GM18517 (cell line): ENCODE measurements around the gene PLXNA4.
"Not testable (repeated sequence)": the region's sequence is repeated elsewhere in the genome, so short reads cannot be mapped to it uniquely, and the experiment has no call there.

Source experiments
- ATAC-seq: cut with Tn5 transposase; IDR thresholded peaks from one replicate; pipeline ENCODE4 v1.9.1; 2021; ENCODE audit warnings: mild to moderate bottlenecking, moderate library complexity; ENCODE audit not compliant: unreplicated experiment

PLXNA4 gene, protein sequence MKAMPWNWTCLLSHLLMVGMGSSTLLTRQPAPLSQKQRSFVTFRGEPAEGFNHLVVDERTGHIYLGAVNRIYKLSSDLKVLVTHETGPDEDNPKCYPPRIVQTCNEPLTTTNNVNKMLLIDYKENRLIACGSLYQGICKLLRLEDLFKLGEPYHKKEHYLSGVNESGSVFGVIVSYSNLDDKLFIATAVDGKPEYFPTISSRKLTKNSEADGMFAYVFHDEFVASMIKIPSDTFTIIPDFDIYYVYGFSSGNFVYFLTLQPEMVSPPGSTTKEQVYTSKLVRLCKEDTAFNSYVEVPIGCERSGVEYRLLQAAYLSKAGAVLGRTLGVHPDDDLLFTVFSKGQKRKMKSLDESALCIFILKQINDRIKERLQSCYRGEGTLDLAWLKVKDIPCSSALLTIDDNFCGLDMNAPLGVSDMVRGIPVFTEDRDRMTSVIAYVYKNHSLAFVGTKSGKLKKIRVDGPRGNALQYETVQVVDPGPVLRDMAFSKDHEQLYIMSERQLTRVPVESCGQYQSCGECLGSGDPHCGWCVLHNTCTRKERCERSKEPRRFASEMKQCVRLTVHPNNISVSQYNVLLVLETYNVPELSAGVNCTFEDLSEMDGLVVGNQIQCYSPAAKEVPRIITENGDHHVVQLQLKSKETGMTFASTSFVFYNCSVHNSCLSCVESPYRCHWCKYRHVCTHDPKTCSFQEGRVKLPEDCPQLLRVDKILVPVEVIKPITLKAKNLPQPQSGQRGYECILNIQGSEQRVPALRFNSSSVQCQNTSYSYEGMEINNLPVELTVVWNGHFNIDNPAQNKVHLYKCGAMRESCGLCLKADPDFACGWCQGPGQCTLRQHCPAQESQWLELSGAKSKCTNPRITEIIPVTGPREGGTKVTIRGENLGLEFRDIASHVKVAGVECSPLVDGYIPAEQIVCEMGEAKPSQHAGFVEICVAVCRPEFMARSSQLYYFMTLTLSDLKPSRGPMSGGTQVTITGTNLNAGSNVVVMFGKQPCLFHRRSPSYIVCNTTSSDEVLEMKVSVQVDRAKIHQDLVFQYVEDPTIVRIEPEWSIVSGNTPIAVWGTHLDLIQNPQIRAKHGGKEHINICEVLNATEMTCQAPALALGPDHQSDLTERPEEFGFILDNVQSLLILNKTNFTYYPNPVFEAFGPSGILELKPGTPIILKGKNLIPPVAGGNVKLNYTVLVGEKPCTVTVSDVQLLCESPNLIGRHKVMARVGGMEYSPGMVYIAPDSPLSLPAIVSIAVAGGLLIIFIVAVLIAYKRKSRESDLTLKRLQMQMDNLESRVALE (N-terminal part only)

DNA sequence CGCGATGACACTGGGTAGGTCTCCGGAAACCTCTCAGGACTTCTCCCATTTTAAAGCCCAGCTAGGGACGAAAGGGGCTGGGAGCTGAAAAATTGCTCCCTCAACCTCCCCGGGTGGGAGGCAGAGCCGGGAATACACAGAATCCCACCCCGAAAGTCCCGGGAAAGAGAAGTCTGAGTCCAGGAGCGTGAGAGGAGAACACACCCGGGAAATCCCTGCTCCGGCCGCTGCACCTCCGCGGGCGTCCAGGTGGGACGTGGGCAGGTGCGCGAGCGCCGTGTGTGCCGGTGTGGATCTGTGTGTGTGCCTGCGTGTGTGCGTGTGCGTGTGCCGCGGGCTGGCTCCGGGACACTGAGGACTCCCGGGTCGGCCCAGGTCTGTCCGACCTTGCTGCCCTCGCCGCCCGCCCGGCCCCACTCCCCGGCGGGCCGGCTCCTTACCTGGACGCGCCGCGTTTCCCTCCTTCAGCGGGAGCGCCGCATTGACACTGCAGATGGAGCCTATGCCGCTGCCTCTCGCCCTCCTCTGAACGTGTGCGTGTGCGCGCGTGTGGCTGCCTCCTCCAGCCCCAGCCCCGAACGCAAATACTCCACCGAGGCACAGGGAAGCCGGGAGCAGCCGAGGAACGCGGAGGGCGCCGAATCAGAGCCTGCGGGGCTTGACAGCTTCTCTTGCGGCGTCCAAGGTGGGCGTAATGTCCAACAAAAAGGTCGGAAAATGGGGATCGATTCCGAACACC, at the start of gene PLXNA4:
Gene PLXNA4 (minus strand): TSS at position 489 of the 739 bp plus-strand sequence. CDS start 67,777 bp downstream, outside the sequence.
- ATAC-seq: no peak

DNA sequence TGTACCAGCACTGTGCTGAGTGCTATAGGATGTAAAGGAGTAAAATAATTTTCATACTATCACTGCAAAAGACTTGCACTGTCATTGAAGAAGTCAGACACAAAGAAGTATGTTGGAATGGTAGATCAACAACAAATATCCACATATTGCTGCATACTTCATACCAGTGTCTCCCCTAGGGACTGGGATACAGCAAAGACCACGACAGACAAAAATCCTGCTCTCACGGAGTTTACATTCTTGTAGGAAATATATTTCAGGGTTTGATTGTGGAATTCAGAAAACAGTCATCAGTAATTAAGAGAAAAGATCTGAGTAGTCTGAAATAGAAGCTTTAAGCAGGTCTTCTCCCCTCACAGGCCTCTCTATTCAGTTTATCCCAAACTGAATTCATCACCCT, 49.4 kb upstream of the PLXNA4 start:
- no peak for ATAC-seq

DNA sequence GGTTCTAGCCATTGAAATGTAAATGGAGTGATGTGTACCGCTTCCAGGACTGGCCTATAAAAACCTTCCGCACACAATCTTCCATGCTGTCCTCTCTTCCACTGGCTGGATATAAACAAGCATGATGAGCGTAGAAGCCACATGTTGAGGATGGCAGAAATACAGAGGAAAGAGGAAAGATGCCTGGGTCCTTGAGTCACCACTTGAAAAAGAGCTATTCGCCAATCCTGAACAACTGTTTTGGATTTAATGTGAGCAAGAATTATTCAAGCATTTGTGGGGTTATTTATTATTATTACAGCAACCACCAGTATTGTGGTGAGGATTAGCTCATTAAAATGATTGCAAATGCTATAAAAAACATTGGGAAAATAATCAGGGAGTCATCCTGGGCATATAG, 45.8 kb upstream of the PLXNA4 start:
- no peak for ATAC-seq

DNA sequence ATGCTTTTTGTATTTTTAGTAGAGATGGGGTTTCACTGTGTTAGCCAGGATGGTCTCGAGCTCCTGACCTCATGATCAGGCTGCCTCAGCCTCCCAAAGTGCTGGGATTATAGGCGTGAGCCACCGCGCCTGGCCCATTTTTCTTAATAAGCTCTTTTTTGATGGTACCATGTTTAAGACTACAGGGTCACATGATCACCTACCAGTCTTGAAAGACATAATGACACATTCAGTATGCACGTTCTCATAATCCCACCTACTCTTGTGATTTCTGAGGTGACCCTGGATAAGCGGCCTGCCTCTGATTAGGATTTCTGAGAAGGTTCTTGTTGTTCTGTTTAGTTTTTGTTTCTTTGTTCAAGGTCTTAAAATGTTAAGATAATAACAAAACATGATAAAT, 43.7 kb upstream of the PLXNA4 start:
- no peak for ATAC-seq

DNA sequence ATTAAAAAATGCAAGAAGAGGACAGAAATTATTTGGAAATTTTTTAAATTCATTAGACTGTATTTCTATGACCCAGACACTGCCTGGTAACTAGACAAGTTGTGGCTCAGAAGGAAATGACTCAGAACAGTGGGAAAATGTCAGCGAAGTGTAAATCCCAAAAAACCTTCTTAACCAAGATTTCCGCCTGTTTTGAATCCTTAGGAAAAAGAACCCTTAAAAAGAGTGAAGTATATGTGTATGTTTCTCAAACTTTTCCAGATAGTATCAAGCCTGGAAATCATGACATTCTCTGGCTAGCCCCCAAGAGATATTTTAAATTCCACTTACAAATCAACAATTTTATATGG, 42.7 kb upstream of the PLXNA4 start:
- no peak for ATAC-seq

DNA sequence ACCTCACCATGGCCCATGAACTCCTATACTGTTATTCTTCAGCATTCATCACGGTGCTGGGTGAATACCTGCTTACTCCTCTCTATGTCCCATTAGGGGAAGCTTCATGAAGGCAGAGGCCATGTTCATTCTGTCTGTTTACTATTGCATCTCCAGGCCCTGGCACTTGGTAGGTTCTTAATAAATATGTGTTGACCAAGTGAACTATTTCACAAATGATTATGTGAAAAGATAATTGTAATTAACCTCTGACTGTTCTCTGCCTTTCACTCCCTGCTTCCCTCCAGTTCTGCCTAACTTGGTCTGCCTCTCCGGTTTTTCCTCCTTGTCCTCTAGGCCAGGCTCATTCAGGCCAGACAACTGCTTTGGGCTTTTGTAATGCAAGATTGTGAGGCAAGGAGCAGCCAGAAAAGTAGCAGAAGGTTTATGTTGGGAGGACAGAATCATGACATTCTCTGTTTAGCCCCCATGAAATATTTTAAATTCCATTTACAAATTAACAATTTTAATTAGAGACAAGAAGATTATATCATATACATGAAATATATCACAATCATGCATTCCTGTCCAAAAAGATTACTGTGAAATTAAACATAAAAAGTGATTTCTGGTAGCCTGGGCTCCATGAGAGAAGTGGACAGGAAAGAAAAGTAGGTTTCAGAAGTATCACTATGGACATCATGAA, 42.1 kb upstream of the PLXNA4 start:
- ATAC-seq: no peak

DNA sequence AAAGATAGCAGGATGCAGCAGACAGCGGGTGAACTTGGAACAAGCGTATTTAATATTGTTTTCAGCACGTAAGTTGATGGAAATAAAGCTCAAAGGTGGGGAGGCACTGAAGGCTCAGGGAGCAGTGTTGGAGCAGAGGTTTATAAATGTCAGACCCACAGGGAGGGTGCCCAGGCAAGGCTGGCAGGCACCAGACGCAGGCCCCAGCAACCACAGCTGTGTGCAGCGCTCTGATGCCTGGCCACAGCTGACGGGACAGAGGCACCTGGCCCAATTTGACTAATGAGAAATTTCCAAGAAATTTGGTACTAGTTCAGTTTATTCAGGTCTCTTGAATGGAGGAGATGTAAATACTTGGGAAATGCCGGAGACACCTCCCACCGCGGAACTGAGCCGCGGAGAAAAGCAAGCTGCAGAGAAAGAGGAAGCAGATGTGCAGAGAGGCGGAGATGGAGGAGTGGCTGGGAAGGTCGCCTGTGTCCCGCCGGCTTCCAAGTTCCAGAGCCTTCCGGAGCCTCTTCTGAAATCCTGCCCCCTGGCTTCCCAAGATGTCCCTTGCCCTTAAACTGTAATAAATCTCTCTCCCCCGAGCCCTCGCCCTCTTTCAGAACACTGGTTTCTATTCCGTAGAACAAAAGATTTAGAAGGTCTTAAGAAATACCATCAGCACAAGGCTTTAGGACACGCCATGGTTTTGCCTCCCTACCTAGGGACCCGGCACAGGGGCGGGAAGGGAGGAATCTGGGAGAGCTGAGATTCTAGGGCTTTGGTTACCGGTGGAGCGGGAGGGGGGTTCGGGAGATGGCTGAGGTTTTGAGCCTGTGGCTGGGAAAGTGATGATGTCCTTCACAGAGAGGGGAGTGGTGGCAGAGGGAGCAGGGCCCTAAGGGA, 38.4 kb upstream of the PLXNA4 start:
- ATAC-seq: no peak

DNA sequence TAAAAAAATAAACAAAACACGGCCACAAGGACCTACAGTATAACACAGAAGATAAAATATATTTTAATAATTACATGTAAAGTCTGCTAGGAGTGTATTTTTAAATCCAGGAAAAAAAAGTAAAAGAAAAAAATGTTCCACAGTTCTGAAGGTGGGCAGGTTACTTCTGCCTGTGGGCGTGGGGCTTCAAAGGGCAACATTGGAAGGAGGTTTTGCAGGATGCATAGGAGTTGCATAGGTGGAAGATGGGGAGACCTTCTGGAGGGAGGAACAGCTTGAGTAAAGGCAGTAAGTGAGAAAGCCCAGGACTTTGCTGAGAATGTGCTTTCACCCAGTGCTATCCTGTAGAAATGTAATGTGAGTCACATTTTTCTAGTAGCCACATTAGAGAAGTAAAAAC, 37.5 kb upstream of the PLXNA4 start:
- no peak for ATAC-seq

DNA sequence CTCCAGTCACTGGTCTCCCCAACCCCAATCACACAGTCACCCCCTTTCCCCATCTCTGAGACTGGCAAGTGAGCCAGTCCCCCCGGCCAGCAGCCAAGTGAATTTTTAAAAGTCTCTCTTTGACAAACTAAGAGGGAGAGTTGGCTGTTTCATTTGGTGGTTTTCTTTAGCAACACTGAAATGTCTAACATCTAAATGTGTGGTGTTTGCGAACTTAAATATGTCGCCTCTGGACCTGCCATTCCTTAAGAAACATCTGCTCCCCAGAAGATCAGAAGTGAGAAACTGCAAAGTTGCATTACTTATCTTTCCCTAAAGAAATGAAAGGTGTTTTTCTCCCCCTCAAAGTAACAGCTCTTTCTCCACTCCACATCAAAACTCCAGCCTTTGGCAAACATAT, 34.7 kb upstream of the PLXNA4 start:
- ATAC-seq: no peak

DNA sequence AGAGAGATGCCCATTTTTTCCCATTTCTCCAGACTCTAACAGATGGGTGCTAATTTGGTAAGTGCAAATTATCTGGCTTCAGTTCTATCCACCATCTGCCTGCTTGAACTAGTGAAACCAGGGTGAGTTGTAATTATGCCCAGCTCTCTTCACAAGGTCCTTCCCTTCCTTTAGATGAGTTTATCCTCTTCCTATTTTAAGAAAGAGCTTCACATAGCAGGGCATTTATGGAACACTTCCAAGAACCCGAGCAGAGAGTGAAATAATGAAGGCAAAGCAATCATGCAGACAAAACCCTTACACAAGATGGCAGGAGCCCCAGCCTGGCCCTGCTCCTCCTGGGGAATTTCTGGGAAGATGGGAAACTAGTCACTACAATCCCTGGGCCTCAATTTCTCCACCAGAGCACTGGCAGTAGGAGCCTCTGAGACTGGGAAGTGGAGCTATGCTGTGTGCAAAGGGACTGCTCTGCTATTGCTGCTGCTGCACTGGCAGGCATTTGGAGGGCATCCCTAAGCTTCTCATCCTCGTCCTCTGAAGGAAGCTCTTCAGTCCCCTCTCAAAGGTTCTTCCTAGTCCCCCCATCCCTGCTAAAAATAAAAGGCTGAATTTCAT, 33.7 kb upstream of the PLXNA4 start:
- ATAC-seq: no peak

DNA sequence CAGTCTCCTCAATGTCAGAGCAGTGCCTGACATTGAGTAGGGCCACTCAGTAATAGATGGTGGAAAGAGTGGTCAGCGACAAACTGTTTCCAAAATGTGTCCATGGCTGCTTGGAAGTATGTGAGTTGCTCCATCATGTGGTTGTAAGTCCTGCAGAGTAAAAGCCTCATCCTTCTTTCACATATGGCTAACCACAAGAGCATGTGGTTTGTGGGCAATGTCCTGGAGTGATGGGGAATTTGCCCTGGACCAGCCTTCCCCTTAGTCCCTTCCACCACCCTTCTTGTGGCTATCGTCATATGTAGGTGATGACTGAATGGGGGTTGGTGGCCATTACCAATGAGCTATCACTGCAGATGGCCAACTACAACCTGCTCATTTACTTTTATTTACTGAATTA, 33.0 kb upstream of the PLXNA4 start:
- no peak for ATAC-seq

DNA sequence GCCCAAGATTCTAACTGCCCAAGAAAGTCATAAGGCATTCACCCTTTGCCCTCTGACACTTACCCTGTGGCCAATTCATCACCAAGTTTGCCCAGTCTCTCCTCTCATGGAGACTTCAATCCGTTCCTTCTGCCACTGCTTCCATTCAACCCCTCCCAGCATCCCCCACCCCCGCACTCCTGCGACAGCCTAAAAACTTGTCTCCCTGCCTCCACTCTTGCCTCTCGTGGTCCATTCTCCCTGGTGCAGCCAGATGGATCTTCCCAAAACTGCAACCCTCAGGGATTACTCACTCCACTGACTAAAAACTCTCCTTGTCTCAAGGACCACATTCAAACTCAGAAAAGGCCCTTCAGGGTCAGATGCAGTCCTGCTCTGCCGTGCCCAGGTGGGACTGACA, 32.3 kb upstream of the PLXNA4 start:
- ATAC-seq: no peak

DNA sequence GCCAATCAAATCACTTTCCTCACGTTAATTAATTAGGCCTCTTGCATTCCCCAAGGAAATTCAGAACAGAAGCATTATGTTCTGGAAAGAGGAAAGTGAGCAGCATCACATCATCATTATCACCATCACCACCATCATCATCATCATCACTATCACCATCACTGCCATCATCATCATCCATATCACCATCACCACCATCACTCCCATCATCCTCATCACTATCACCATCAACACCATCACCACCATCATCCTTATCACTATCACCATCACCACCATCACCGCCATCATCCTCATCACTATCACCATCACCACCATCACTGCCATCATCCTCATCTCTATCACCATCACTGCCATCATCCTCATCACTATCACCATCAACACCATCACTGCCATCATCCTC, 31.4 kb upstream of the PLXNA4 start:
- no peak for ATAC-seq

DNA sequence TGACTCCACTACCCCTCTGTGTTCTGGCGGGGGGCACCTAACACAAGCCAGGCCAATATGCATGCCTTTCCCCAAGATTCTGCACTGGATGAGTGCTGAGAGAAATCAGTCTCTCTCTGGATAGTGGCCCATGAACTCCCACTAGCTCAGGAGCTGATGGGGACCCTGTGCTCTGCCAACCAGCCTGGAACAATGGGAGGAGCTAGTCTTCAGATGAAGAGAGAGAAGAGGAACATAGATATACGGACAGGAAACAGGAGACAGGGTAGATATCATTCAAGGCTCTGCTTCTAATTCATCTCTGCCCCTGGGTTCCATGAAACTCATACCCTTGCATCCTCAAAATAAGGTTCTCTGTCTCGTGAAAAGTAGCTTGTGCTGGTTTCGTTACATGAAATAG, 27.9 kb upstream of the PLXNA4 start:
- no peak for ATAC-seq

DNA sequence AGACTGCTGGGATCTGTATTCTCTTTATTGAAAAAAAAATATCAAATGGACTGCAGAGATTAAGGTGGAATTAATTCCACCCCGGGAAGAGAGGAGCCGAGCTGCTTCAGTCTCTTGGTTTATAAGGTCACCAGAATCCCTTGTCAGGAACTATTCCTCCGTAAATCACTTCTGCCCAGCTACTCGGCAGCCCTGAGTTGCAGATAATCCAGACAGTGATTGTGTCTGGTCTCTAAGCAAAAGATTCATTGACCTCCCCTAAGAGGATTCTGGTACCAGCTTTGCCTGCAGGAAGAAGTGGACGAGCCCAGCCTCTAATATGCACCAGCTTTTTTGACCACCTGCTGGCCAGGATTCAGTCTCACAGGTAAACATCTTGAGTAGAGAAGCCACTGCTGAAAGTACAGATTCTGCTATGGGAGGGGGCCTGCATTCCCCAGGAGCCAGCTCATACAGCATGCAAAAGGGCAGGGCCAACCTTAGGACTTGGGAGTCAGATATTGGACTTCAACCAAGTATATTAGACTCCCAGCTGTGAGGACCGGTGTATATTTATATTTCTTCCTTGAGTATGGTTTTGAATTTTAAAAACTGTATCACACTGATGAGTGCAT, 27.1 kb upstream of the PLXNA4 start:
- ATAC-seq: no peak

DNA sequence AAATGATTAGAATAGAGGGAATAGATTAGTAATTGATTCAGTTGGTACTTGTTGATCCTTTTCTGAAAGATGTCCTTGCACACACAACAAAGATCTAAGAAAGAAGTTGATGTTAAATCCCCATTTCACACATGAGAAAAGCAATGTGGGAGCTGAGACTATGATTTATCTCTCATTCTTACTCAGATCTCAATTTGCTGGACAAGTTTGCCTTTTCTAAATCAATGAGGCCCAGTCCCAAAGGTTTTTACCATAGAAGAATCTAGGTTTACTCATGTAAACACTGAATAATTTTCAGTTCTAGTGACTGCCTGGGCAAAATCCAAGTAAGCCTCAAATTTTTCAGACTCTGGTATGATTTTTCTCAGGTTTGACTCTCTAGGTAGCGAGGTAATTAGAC, 25.5 kb upstream of the PLXNA4 start:
- no peak for ATAC-seq

DNA sequence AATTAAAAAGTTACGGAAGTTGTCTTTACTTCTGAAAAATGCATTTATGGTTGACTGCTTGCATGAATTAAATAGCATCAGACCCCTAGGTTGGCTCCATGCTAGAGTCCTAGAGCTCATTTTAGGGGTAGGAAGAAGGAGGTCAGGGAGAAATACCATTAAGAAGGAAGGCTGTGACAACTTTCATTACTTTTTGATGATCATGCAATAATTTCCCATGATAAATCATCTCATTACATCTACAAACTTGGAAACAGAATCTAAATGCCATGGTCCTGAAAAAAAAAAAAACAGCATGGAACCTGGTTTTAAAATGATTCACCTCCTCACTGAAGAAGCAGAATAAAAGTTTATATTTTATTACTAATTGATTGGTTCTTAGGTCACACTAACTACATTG, 20.3 kb upstream of the PLXNA4 start:
- no peak for ATAC-seq

DNA sequence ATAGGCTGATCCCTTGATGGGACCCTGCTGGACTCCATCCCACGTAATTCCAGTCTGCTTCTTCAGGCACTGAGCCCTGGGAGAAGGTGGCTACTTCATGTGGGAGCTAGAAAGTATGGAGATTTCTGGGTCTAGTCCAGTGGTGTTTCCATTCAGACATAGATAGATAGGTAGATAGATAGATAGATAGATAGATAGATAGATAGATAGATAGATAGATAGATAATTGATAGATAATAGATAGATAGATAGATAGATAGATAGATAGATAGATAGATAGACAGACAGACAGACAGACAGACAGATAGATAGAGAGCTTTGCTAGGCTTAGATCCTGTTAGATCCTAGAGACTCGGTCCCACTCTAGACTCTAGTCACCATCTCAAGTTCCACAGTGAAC, 18.5 kb upstream of the PLXNA4 start:
- not testable (repeated sequence) for ATAC-seq
